ENCODE measurements around the gene ANKS1A. TPM values are rescaled to one million over a fixed set of nuclear protein-coding genes. Genes with fewer than 3 reads are reported as not detected.

The ANKS1A gene
- total and polyA plus RNA-seq, 5 donors from 2014 or later = 1.4 to 10.6 (median 1.5) TPM

- H3K4me1 Mint-ChIP-seq = peaks cover 0 to 14% (median 11%) of the 10 kb centered on the region in 4 donors
- Histone ChIP-seq H3K36me3 (ENCODE audit: control insufficient read depth, insufficient read depth, low read length) (peaks cover 6% of the 10 kb centered on the region), H3K9me3 (ENCODE audit: control insufficient read depth in 2 of 2, low read length in 2 of 2) (no peaks in the 10 kb centered on the region), H3K27ac (ENCODE audit: insufficient read depth, low read length, poor library complexity, severe bottlenecking) (no peak overlapping the region), H3K4me1 (ENCODE audit: control insufficient read depth, insufficient read depth, low read length, poor library complexity, severe bottlenecking) (peaks cover 4% of the 10 kb centered on the region), H3K4me3 (ENCODE audit: low read depth, low read length) (no peak overlapping the region), H3K27me3 (ENCODE audit: control insufficient read depth, insufficient read depth, low read length) (no peaks in the 10 kb centered on the region)
- H3K36me3 Mint-ChIP-seq = peaks cover 9% of the 10 kb centered on the region
- H3K27me3 Mint-ChIP-seq = no peaks in the 10 kb centered on the region
- DNase-seq = no peak
- no peak overlapping the region for H3K27ac Mint-ChIP-seq
- ATAC-seq (ENCODE audit: low read depth in 2 of 2) = no peak
- H3K4me3 Mint-ChIP-seq = no peak overlapping the region
- no peaks in the 10 kb centered on the region for H3K9me3 Mint-ChIP-seq
Measured at GRCh38 chr6:35051396-35051795, 162.3 kb downstream of the ANKS1A start.

- Histone ChIP-seq H3K36me3 (ENCODE audit: control insufficient read depth, insufficient read depth, low read length) (peaks cover 6% of the 10 kb centered on the region), H3K27ac (ENCODE audit: insufficient read depth, low read length, poor library complexity, severe bottlenecking) (no peak overlapping the region), H3K27me3 (ENCODE audit: control insufficient read depth, insufficient read depth, low read length) (no peaks in the 10 kb centered on the region), H3K9me3 (ENCODE audit: control insufficient read depth in 2 of 2, low read length in 2 of 2) (no peaks in the 10 kb centered on the region), H3K4me3 (ENCODE audit: low read depth, low read length) (no peak overlapping the region), H3K4me1 (ENCODE audit: control insufficient read depth, insufficient read depth, low read length, poor library complexity, severe bottlenecking) (peaks cover 4% of the 10 kb centered on the region)
- DNase-seq (no peak), ATAC-seq (ENCODE audit: low read depth in 2 of 2) (no peak)
- Mint-ChIP-seq H3K4me1 (peaks cover 0 to 8% (median 7%) of the 10 kb centered on the region in 4 donors), H3K27ac (peak overlapping the region in 1 of 3 donors; percentile 38), H3K27me3 (no peaks in the 10 kb centered on the region), H3K36me3 (peaks cover 12% of the 10 kb centered on the region), H3K9me3 (no peaks in the 10 kb centered on the region), H3K4me3 (no peak overlapping the region)
Measured at GRCh38 chr6:35051997-35052583, 163.0 kb downstream of the ANKS1A start.

GRCh38 chr6:35052694-35053565 is 163.9 kb downstream of the ANKS1A start:
- Histone ChIP-seq H3K4me3 (ENCODE audit: low read depth, low read length) (no peak overlapping the region), H3K27me3 (ENCODE audit: control insufficient read depth, insufficient read depth, low read length) (no peaks in the 10 kb centered on the region), H3K4me1 (ENCODE audit: control insufficient read depth, insufficient read depth, low read length, poor library complexity, severe bottlenecking) (peaks cover 2% of the 10 kb centered on the region), H3K27ac (ENCODE audit: insufficient read depth, low read length, poor library complexity, severe bottlenecking) (no peak overlapping the region), H3K36me3 (ENCODE audit: control insufficient read depth, insufficient read depth, low read length) (peaks cover 6% of the 10 kb centered on the region), H3K9me3 (ENCODE audit: control insufficient read depth in 2 of 2, low read length in 2 of 2) (no peaks in the 10 kb centered on the region)
- Mint-ChIP-seq H3K9me3 (no peaks in the 10 kb centered on the region), H3K4me1 (peaks cover 0 to 2% (median under 1%) of the 10 kb centered on the region in 4 donors), H3K4me3 (no peak overlapping the region), H3K27ac (no peak overlapping the region), H3K27me3 (no peaks in the 10 kb centered on the region), H3K36me3 (peaks cover 8% of the 10 kb centered on the region)
- ATAC-seq (ENCODE audit: low read depth in 2 of 2) (no peak), DNase-seq (no peak)

- Histone ChIP-seq H3K27ac (ENCODE audit: insufficient read depth, low read length, poor library complexity, severe bottlenecking) (no peak overlapping the region), H3K4me1 (ENCODE audit: control insufficient read depth, insufficient read depth, low read length, poor library complexity, severe bottlenecking) (no peaks in the 10 kb centered on the region), H3K9me3 (ENCODE audit: control insufficient read depth in 2 of 2, low read length in 2 of 2) (no peaks in the 10 kb centered on the region), H3K27me3 (ENCODE audit: control insufficient read depth, insufficient read depth, low read length) (no peaks in the 10 kb centered on the region), H3K4me3 (ENCODE audit: low read depth, low read length) (no peak overlapping the region), H3K36me3 (ENCODE audit: control insufficient read depth, insufficient read depth, low read length) (peaks cover 6% of the 10 kb centered on the region)
- DNase-seq (no peak), ATAC-seq (ENCODE audit: low read depth in 2 of 2) (no peak)
- Mint-ChIP-seq H3K36me3 (peaks cover 11% of the 10 kb centered on the region), H3K27me3 (no peaks in the 10 kb centered on the region), H3K4me3 (no peak overlapping the region), H3K27ac (no peak overlapping the region), H3K4me1 (no peaks in the 10 kb centered on the region), H3K9me3 (no peaks in the 10 kb centered on the region)
Measured at GRCh38 chr6:35053701-35054100, 164.6 kb downstream of the ANKS1A start.

GRCh38 chr6:35054106-35054742 is 165.2 kb downstream of the ANKS1A start:
- ATAC-seq (ENCODE audit: low read depth in 2 of 2) = no peak
- H3K4me3 Mint-ChIP-seq = no peak overlapping the region
- Histone ChIP-seq H3K36me3 (ENCODE audit: control insufficient read depth, insufficient read depth, low read length) (peaks cover 6% of the 10 kb centered on the region), H3K4me3 (ENCODE audit: low read depth, low read length) (no peak overlapping the region), H3K9me3 (ENCODE audit: control insufficient read depth in 2 of 2, low read length in 2 of 2) (no peaks in the 10 kb centered on the region), H3K27me3 (ENCODE audit: control insufficient read depth, insufficient read depth, low read length) (no peaks in the 10 kb centered on the region), H3K27ac (ENCODE audit: insufficient read depth, low read length, poor library complexity, severe bottlenecking) (no peak overlapping the region), H3K4me1 (ENCODE audit: control insufficient read depth, insufficient read depth, low read length, poor library complexity, severe bottlenecking) (no peaks in the 10 kb centered on the region)
- H3K27me3 Mint-ChIP-seq = no peaks in the 10 kb centered on the region
- no peak for DNase-seq
- no peaks in the 10 kb centered on the region for H3K4me1 Mint-ChIP-seq
- no peak overlapping the region for H3K27ac Mint-ChIP-seq
- H3K36me3 Mint-ChIP-seq = peaks cover 11% of the 10 kb centered on the region
- no peaks in the 10 kb centered on the region for H3K9me3 Mint-ChIP-seq

GRCh38 chr6:35054743-35055130 is 165.7 kb downstream of the ANKS1A start:
- H3K27ac ChIP-seq (ENCODE audit: insufficient read depth, low read length, poor library complexity, severe bottlenecking) = no peak overlapping the region
- Mint-ChIP-seq H3K36me3 (peaks cover 11% of the 10 kb centered on the region), H3K4me3 (no peak overlapping the region), H3K4me1 (no peaks in the 10 kb centered on the region), H3K9me3 (no peaks in the 10 kb centered on the region), H3K27ac (no peak overlapping the region), H3K27me3 (no peaks in the 10 kb centered on the region)
- DNase-seq (no peak), ATAC-seq (ENCODE audit: low read depth in 2 of 2) (no peak)
- H3K9me3 ChIP-seq (ENCODE audit: control insufficient read depth in 2 of 2, low read length in 2 of 2) = no peaks in the 10 kb centered on the region
- peaks cover 7% of the 10 kb centered on the region for H3K36me3 ChIP-seq (ENCODE audit: control insufficient read depth, insufficient read depth, low read length)
- no peak overlapping the region for H3K4me3 ChIP-seq (ENCODE audit: low read depth, low read length)
- H3K27me3 ChIP-seq (ENCODE audit: control insufficient read depth, insufficient read depth, low read length) = no peaks in the 10 kb centered on the region
- no peaks in the 10 kb centered on the region for H3K4me1 ChIP-seq (ENCODE audit: control insufficient read depth, insufficient read depth, low read length, poor library complexity, severe bottlenecking)

GRCh38 chr6:35055891-35056290 is 166.8 kb downstream of the ANKS1A start:
- no peaks in the 10 kb centered on the region for H3K9me3 ChIP-seq (ENCODE audit: control insufficient read depth in 2 of 2, low read length in 2 of 2)
- DNase-seq (no peak), ATAC-seq (ENCODE audit: low read depth in 2 of 2) (no peak)
- no peaks in the 10 kb centered on the region for H3K4me1 Mint-ChIP-seq
- H3K36me3 Mint-ChIP-seq = peaks cover 15% of the 10 kb centered on the region
- no peak overlapping the region for H3K4me3 Mint-ChIP-seq
- H3K4me1 ChIP-seq (ENCODE audit: control insufficient read depth, insufficient read depth, low read length, poor library complexity, severe bottlenecking) = no peaks in the 10 kb centered on the region
- H3K36me3 ChIP-seq (ENCODE audit: control insufficient read depth, insufficient read depth, low read length) = peaks cover 15% of the 10 kb centered on the region
- H3K9me3 Mint-ChIP-seq = no peaks in the 10 kb centered on the region
- no peak overlapping the region for H3K27ac ChIP-seq (ENCODE audit: insufficient read depth, low read length, poor library complexity, severe bottlenecking)
- no peaks in the 10 kb centered on the region for H3K27me3 Mint-ChIP-seq
- no peaks in the 10 kb centered on the region for H3K27me3 ChIP-seq (ENCODE audit: control insufficient read depth, insufficient read depth, low read length)
- H3K4me3 ChIP-seq (ENCODE audit: low read depth, low read length) = no peak overlapping the region
- H3K27ac Mint-ChIP-seq = no peak overlapping the region
